LNCAP (cell line): ENCODE data around the gene TAS1R2.

Source experiments
- CTCF ChIP-seq: fragments of 450-650 bp; IDR thresholded peaks from 2 replicates; pipeline ENCODE4 v1.5.1; 2017; ENCODE audit warnings: mild to moderate bottlenecking

Gene TAS1R2

GRCh38 chr1:18820791-18821641 lies 38.4 kb downstream of the TAS1R2 start:
- TF ChIP-seq CTCF: peak; percentile 72

- no peak for TF ChIP-seq CTCF
These were observed 39.3 kb downstream of the TAS1R2 start for GRCh38 chr1:18819986-18820790.

GRCh38 chr1:18819203-18819602 lies 40.3 kb downstream of the TAS1R2 start:
- TF ChIP-seq CTCF: no peak

- no peak for TF ChIP-seq CTCF
These were observed 41.5 kb downstream of the TAS1R2 start for GRCh38 chr1:18817795-18818435.

- no peak for TF ChIP-seq CTCF
These were observed 42.1 kb downstream of the TAS1R2 start for GRCh38 chr1:18817316-18817715.

- no peak for TF ChIP-seq CTCF
These were observed 42.7 kb downstream of the TAS1R2 start for GRCh38 chr1:18816808-18817207.

GRCh38 chr1:18814874-18815531 lies 44.5 kb downstream of the TAS1R2 start:
- TF ChIP-seq CTCF: no peak
